ENCODE results near the gene NAALADL2.

NAALADL2 gene

GRCh38 chr3:174862666-174863065, 3.5 kb downstream of the NAALADL2 start:
- H3K9me3 Mint-ChIP-seq = no peaks in the 10 kb centered on the region
- H3K4me1 Mint-ChIP-seq (ENCODE audit: low read depth) = no peaks in the 10 kb centered on the region
- H3K4me3 Mint-ChIP-seq = no peak overlapping the region
- no peak for DNase-seq (ENCODE audit: low spot score)
- no peak overlapping the region for H3K27ac Mint-ChIP-seq
- H3K36me3 Mint-ChIP-seq (ENCODE audit: low read depth) = no peaks in the 10 kb centered on the region
- no peaks in the 10 kb centered on the region for H3K27me3 Mint-ChIP-seq (ENCODE audit: low read depth)

GRCh38 chr3:174863488-174863887, 4.4 kb downstream of the NAALADL2 start:
- H3K27me3 Mint-ChIP-seq (ENCODE audit: low read depth) = no peaks in the 10 kb centered on the region
- H3K36me3 Mint-ChIP-seq (ENCODE audit: low read depth) = no peaks in the 10 kb centered on the region
- no peak overlapping the region for H3K27ac Mint-ChIP-seq
- H3K9me3 Mint-ChIP-seq = no peaks in the 10 kb centered on the region
- DNase-seq (ENCODE audit: low spot score) = no peak
- no peaks in the 10 kb centered on the region for H3K4me1 Mint-ChIP-seq (ENCODE audit: low read depth)
- no peak overlapping the region for H3K4me3 Mint-ChIP-seq

- Mint-ChIP-seq H3K4me1 (ENCODE audit: low read depth) (no peaks in the 10 kb centered on the region), H3K36me3 (ENCODE audit: low read depth) (no peaks in the 10 kb centered on the region), H3K4me3 (no peak overlapping the region), H3K9me3 (peaks cover 4% of the 10 kb centered on the region), H3K27ac (no peak overlapping the region), H3K27me3 (ENCODE audit: low read depth) (no peaks in the 10 kb centered on the region)
- no peak for DNase-seq (ENCODE audit: low spot score)
Observed at GRCh38 chr3:174869448-174869847, 10.3 kb downstream of the NAALADL2 start.

- H3K27ac Mint-ChIP-seq = no peak overlapping the region
- H3K27me3 Mint-ChIP-seq (ENCODE audit: low read depth) = no peaks in the 10 kb centered on the region
- DNase-seq (ENCODE audit: low spot score) = no peak
- no peak overlapping the region for H3K4me3 Mint-ChIP-seq
- no peaks in the 10 kb centered on the region for H3K4me1 Mint-ChIP-seq (ENCODE audit: low read depth)
- peaks cover 4% of the 10 kb centered on the region for H3K9me3 Mint-ChIP-seq
- H3K36me3 Mint-ChIP-seq (ENCODE audit: low read depth) = no peaks in the 10 kb centered on the region
Observed at GRCh38 chr3:174873832-174874657, 14.9 kb downstream of the NAALADL2 start.

- H3K27ac Mint-ChIP-seq = no peak overlapping the region
- no peaks in the 10 kb centered on the region for H3K27me3 Mint-ChIP-seq (ENCODE audit: low read depth)
- DNase-seq (ENCODE audit: low spot score) = no peak
- no peaks in the 10 kb centered on the region for H3K36me3 Mint-ChIP-seq (ENCODE audit: low read depth)
- H3K9me3 Mint-ChIP-seq = peaks cover 28% of the 10 kb centered on the region
- H3K4me1 Mint-ChIP-seq (ENCODE audit: low read depth) = no peaks in the 10 kb centered on the region
- H3K4me3 Mint-ChIP-seq = no peak overlapping the region
Observed at GRCh38 chr3:174882789-174883188, 23.7 kb downstream of the NAALADL2 start.

GRCh38 chr3:174883881-174884675, 24.9 kb downstream of the NAALADL2 start:
- no peaks in the 10 kb centered on the region for H3K4me1 Mint-ChIP-seq (ENCODE audit: low read depth)
- DNase-seq (ENCODE audit: low spot score) = no peak
- no peak overlapping the region for H3K27ac Mint-ChIP-seq
- H3K36me3 Mint-ChIP-seq (ENCODE audit: low read depth) = no peaks in the 10 kb centered on the region
- H3K27me3 Mint-ChIP-seq (ENCODE audit: low read depth) = no peaks in the 10 kb centered on the region
- H3K4me3 Mint-ChIP-seq = no peak overlapping the region
- peaks cover 31% of the 10 kb centered on the region for H3K9me3 Mint-ChIP-seq

GRCh38 chr3:174884776-174885568, 25.8 kb downstream of the NAALADL2 start:
- no peaks in the 10 kb centered on the region for H3K27me3 Mint-ChIP-seq (ENCODE audit: low read depth)
- no peak for DNase-seq (ENCODE audit: low spot score)
- H3K9me3 Mint-ChIP-seq = peaks cover 26% of the 10 kb centered on the region

GRCh38 chr3:174891524-174892203, 32.5 kb downstream of the NAALADL2 start:
- Mint-ChIP-seq H3K4me3 (no peak overlapping the region), H3K27me3 (ENCODE audit: low read depth) (no peaks in the 10 kb centered on the region), H3K27ac (no peak overlapping the region), H3K36me3 (ENCODE audit: low read depth) (no peaks in the 10 kb centered on the region), H3K4me1 (ENCODE audit: low read depth) (no peaks in the 10 kb centered on the region), H3K9me3 (peaks cover 22% of the 10 kb centered on the region)
- DNase-seq (ENCODE audit: low spot score) = no peak

More at GRCh38 chr3:174884776-174885568, 25.8 kb downstream of the NAALADL2 start:
- no peak overlapping the region for H3K27ac Mint-ChIP-seq
- H3K36me3 Mint-ChIP-seq (ENCODE audit: low read depth) = no peaks in the 10 kb centered on the region
- H3K4me3 Mint-ChIP-seq = no peak overlapping the region
- H3K4me1 Mint-ChIP-seq (ENCODE audit: low read depth) = no peaks in the 10 kb centered on the region

- Mint-ChIP-seq H3K36me3 (ENCODE audit: low read depth) (no peaks in the 10 kb centered on the region), H3K27ac (no peak overlapping the region), H3K4me3 (no peak overlapping the region), H3K4me1 (ENCODE audit: low read depth) (no peaks in the 10 kb centered on the region), H3K9me3 (peaks cover 7% of the 10 kb centered on the region), H3K27me3 (ENCODE audit: low read depth) (no peaks in the 10 kb centered on the region)
- DNase-seq (ENCODE audit: low spot score) = no peak
Observed at GRCh38 chr3:174907027-174907426, 47.9 kb downstream of the NAALADL2 start.

- Mint-ChIP-seq H3K27ac (no peak overlapping the region), H3K27me3 (ENCODE audit: low read depth) (no peaks in the 10 kb centered on the region), H3K4me3 (no peak overlapping the region), H3K9me3 (peaks cover 7% of the 10 kb centered on the region), H3K36me3 (ENCODE audit: low read depth) (no peaks in the 10 kb centered on the region), H3K4me1 (ENCODE audit: low read depth) (no peaks in the 10 kb centered on the region)
- DNase-seq (ENCODE audit: low spot score) = no peak
Observed at GRCh38 chr3:174907628-174908407, 48.7 kb downstream of the NAALADL2 start.

- H3K9me3 Mint-ChIP-seq = peaks cover 3% of the 10 kb centered on the region
- H3K27ac Mint-ChIP-seq = no peak overlapping the region
- no peaks in the 10 kb centered on the region for H3K27me3 Mint-ChIP-seq (ENCODE audit: low read depth)
- no peaks in the 10 kb centered on the region for H3K4me1 Mint-ChIP-seq (ENCODE audit: low read depth)
- H3K4me3 Mint-ChIP-seq = no peak overlapping the region
- no peaks in the 10 kb centered on the region for H3K36me3 Mint-ChIP-seq (ENCODE audit: low read depth)
- DNase-seq (ENCODE audit: low spot score) = no peak
Observed at GRCh38 chr3:174931473-174932353, 72.6 kb downstream of the NAALADL2 start.

- Mint-ChIP-seq H3K27ac (no peak overlapping the region), H3K4me3 (no peak overlapping the region), H3K9me3 (peaks cover 5% of the 10 kb centered on the region), H3K36me3 (ENCODE audit: low read depth) (no peaks in the 10 kb centered on the region), H3K27me3 (ENCODE audit: low read depth) (no peaks in the 10 kb centered on the region), H3K4me1 (ENCODE audit: low read depth) (no peaks in the 10 kb centered on the region)
- no peak for DNase-seq (ENCODE audit: low spot score)
Observed at GRCh38 chr3:174936590-174936989, 77.5 kb downstream of the NAALADL2 start.

Data from T-helper 2 cell treated with Interferon-gamma antibody and Interleukin-4, amounts not matched to agents 5 μg/mL and 100 μg/mL, for 36 hours (primary cell).